CD14-positive monocyte (primary cell): ENCODE data around the gene SEZ6L. TPM values are rescaled to one million over a fixed set of nuclear protein-coding genes. Genes with fewer than 3 reads are reported as not detected.
A peak's percentile ranks its signal among the peaks of the same experiment; 100 is the strongest.

ENCODE experiments used
- DNase-seq, 3 donors: peaks; one replicate each; pipeline ENCODE4 v3.0.0-alpha.2; 2011 to 2022
- H2AFZ ChIP-seq: 2 replicates; pipeline ENCODE4 v1.6.0; 2012; ENCODE audit warnings: mild to moderate bottlenecking, low read depth, low read length, inconsistent platforms; ENCODE audit not compliant: insufficient read depth, poor library complexity, severe bottlenecking
- H3K27ac ChIP-seq, 2 donors: 1 replicate in 1 of 2; 2 replicates in 1 of 2; pipeline ENCODE4 v1.5.1; 2012 to 2013; ENCODE audit warnings: low read length in 2 of 2, control low read depth in 1 of 2, inconsistent platforms in 1 of 2, low read depth in 1 of 2, mild to moderate bottlenecking in 1 of 2
- H3K27me3 ChIP-seq, 2 donors: one replicate each; pipeline versions ENCODE4 v1.6.0 to v1.6.1; 2011 to 2013; ENCODE audit warnings: low read length in 2 of 2; ENCODE audit not compliant: control insufficient read depth in 2 of 2, insufficient read depth in 2 of 2
- H3K36me3 ChIP-seq, 2 donors: replicated peaks in 1 of 2; 1 replicate in 1 of 2; 2 replicates in 1 of 2; pipeline versions ENCODE4 v1.5.1 to v1.6.1; 2012 to 2013; ENCODE audit warnings: low read length in 2 of 2, control low read depth in 1 of 2, inconsistent platforms in 1 of 2, mild to moderate bottlenecking in 1 of 2; ENCODE audit not compliant: insufficient read depth in 2 of 2, control insufficient read depth in 1 of 2
- H3K4me1 ChIP-seq, 2 donors: 1 replicate in 1 of 2; 2 replicates in 1 of 2; pipeline versions ENCODE4 v1.5.1 to v1.6.1; 2012 to 2013; ENCODE audit warnings: low read length in 2 of 2, control low read depth in 1 of 2, inconsistent platforms in 1 of 2, mild to moderate bottlenecking in 1 of 2, moderate library complexity in 1 of 2; ENCODE audit not compliant: insufficient read depth in 2 of 2, control insufficient read depth in 1 of 2
- H3K4me2 ChIP-seq: replicated peaks from 2 replicates; pipeline ENCODE3; 2012; ENCODE audit warnings: low read length, moderate library complexity, mild to moderate bottlenecking; ENCODE audit not compliant: poor library complexity, severe bottlenecking; ENCODE audit errors: extremely low read depth
- H3K4me3 ChIP-seq, 3 experiments: fragments of 200-600 bp in 1 of 3; sonication (generic) in 1 of 3; replicated peaks in 1 of 3; 1 replicate in 2 of 3; 2 replicates in 1 of 3; pipeline ENCODE4 v1.5.1; 2011 to 2013; ENCODE audit warnings: low read length in 3 of 3, mild to moderate bottlenecking in 3 of 3, control low read depth in 2 of 3, low read depth in 2 of 3, inconsistent platforms in 1 of 3, moderate library complexity in 1 of 3
- H3K79me2 ChIP-seq: 2 replicates; pipeline ENCODE4 v1.6.0; 2012; ENCODE audit warnings: mild to moderate bottlenecking, control low read depth, inconsistent platforms, low read length, moderate library complexity; ENCODE audit not compliant: insufficient read depth
- H3K9ac ChIP-seq: 2 replicates; pipeline ENCODE4 v1.6.0; 2017; ENCODE audit warnings: low read length, mild to moderate bottlenecking; ENCODE audit not compliant: insufficient read depth, poor library complexity, severe bottlenecking
- H3K9me3 ChIP-seq, 2 donors: replicated peaks in 1 of 2; 1 replicate in 1 of 2; 2 replicates in 1 of 2; pipeline versions ENCODE4 v1.5.1 to v1.6.1; 2012 to 2013; ENCODE audit warnings: low read length in 2 of 2, control low read depth in 1 of 2; ENCODE audit not compliant: control insufficient read depth in 1 of 2, insufficient read depth in 1 of 2
- H4K20me1 ChIP-seq: 2 replicates; pipeline ENCODE4 v1.6.0; 2012; ENCODE audit warnings: mild to moderate bottlenecking, low read length, control low read depth, moderate library complexity; ENCODE audit not compliant: insufficient read depth
- H3K27ac Mint-ChIP-seq, 7 donors: one replicate each; pipeline ENCODE4 v1.8.0; 2020; ENCODE audit warnings: mild to moderate bottlenecking in 7 of 7, mixed read lengths in 7 of 7, moderate library complexity in 6 of 7, inconsistent platforms in 2 of 7
- H3K27me3 Mint-ChIP-seq, 3 donors: one replicate each; pipeline ENCODE4 v1.8.0; 2021 to 2022; ENCODE audit warnings: low read depth in 3 of 3, mild to moderate bottlenecking in 3 of 3, mixed read lengths in 3 of 3, moderate library complexity in 3 of 3, inconsistent platforms in 1 of 3
- H3K36me3 Mint-ChIP-seq, 2 donors: one replicate each; pipeline ENCODE4 v1.8.0; 2020; ENCODE audit warnings: mixed read lengths in 2 of 2, inconsistent platforms in 1 of 2, mild to moderate bottlenecking in 1 of 2
- H3K4me1 Mint-ChIP-seq: one replicate; pipeline ENCODE4 v1.8.0; 2020; ENCODE audit warnings: mild to moderate bottlenecking, mixed read lengths
- H3K4me3 Mint-ChIP-seq, 2 donors: one replicate each; pipeline ENCODE4 v1.8.0; 2020; ENCODE audit warnings: mild to moderate bottlenecking in 2 of 2, mixed read lengths in 2 of 2, moderate library complexity in 1 of 2
- H3K9me3 Mint-ChIP-seq, 7 donors: one replicate each; pipeline ENCODE4 v1.8.0; 2020 to 2022; ENCODE audit warnings: mixed read lengths in 7 of 7, mild to moderate bottlenecking in 6 of 7, moderate library complexity in 6 of 7, inconsistent platforms in 2 of 7
- WGBS: methylation state at CpG from one replicate; pipeline ENCODE4 v1.1.5; 2013; ENCODE audit warnings: missing lambda C conversion rate; ENCODE audit not compliant: insufficient coverage; 5-methylcytosine and 5-hydroxymethylcytosine counted together
- intact Hi-C, 2 donors: fragments of 100-400 bp; cut with micrococcal nuclease; formaldehyde crosslinking; loops; one replicate each; pipeline versions ENCODE4 v1.15.0 to v1.15.1; 2023
- polyA plus RNA-seq, 3 donors: library from polyadenylated mRNA; depleted of rRNA in 1 of 3; unstranded in 2 of 3; stranded (reverse) in 1 of 3; fragments of 300-500 nt in 2 of 3; fragments of >200 nt in 1 of 3; fragmentation: Illumina TruSeq in 2 of 3; gene quantifications; 1 replicate in 2 of 3; 2 replicates in 1 of 3; pipeline ENCODE4 v1.2.3, GENCODE V29; 2012 to 2021
- TF ChIP-seq, protein P1 (sequence below): fragments of 200-600 bp; IDR thresholded peaks from one replicate; pipeline ENCODE4 v1.8.0; 2022; ENCODE audit warnings: antibody characterized with exemption, mild to moderate bottlenecking

SEZ6L gene
- polyA plus RNA-seq, 3 donors = 0.43 to 2.8 (median 0.71) TPM

DNA sequence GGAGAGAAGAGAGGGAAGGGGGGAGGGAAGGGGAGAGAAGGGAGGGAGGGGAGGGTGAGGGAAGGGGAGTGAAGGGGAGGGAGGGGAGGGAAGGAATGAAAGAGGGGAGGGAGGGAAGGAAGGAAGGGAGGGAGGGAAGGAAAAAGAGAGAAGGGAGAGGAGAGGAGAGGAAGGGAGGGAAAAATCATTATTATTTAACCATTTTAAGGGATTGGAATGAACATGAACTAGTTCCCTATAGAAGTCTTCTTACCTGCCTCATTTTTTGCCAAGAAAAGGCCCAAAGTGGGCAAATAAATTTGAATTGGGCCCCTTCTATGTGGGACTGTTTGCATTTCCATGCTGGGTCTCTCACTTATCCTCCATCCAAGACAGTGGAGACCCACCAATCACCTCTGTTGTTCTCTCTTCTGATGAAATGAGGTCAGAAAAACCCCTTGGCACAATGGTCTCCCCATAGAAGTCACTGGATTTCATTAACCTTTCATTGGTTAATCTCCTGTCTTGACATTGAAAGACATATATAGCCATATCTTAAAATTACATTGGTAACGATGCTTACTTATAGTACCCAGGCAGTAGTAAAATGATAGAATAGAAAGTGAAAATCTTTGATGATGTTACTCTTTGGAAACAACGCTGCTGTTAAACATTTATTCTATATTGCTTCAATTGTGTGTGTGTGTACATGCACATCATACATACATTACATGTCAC lies 179.7 kb downstream of the SEZ6L start:
- H3K4me3 ChIP-seq = no peak overlapping the region
- no peaks in the 10 kb centered on the region for H3K36me3 Mint-ChIP-seq
- peaks cover 2 to 9% (median 8%) of the 10 kb centered on the region in 7 donors for H3K9me3 Mint-ChIP-seq
- H3K4me3 Mint-ChIP-seq = no peak overlapping the region
- no peaks in the 10 kb centered on the region for H4K20me1 ChIP-seq
- no peak overlapping the region for H3K4me2 ChIP-seq
- TF ChIP-seq, protein P1, sequence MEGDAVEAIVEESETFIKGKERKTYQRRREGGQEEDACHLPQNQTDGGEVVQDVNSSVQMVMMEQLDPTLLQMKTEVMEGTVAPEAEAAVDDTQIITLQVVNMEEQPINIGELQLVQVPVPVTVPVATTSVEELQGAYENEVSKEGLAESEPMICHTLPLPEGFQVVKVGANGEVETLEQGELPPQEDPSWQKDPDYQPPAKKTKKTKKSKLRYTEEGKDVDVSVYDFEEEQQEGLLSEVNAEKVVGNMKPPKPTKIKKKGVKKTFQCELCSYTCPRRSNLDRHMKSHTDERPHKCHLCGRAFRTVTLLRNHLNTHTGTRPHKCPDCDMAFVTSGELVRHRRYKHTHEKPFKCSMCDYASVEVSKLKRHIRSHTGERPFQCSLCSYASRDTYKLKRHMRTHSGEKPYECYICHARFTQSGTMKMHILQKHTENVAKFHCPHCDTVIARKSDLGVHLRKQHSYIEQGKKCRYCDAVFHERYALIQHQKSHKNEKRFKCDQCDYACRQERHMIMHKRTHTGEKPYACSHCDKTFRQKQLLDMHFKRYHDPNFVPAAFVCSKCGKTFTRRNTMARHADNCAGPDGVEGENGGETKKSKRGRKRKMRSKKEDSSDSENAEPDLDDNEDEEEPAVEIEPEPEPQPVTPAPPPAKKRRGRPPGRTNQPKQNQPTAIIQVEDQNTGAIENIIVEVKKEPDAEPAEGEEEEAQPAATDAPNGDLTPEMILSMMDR = no peak
- H3K27me3 ChIP-seq = peaks cover 0 to 1% of the 10 kb centered on the region in 2 donors
- DNase-seq = no peak
- intact Hi-C loops = no loop called here
- H3K9me3 ChIP-seq = peaks cover 0 to 5% of the 10 kb centered on the region in 2 donors
- H2AFZ ChIP-seq = no peak overlapping the region
- H3K79me2 ChIP-seq = no peaks in the 10 kb centered on the region
- no peak overlapping the region for H3K27ac Mint-ChIP-seq
- no peaks in the 10 kb centered on the region for H3K4me1 ChIP-seq
- no peaks in the 10 kb centered on the region for H3K4me1 Mint-ChIP-seq
- no peak overlapping the region for H3K27ac ChIP-seq
- peaks cover 0 to 3% (median 0%) of the 10 kb centered on the region in 3 donors for H3K27me3 Mint-ChIP-seq
- no CpG with 5 or more reads among the region's 2 CpGs for WGBS
- H3K9ac ChIP-seq = no peak overlapping the region
- no peaks in the 10 kb centered on the region for H3K36me3 ChIP-seq

DNA sequence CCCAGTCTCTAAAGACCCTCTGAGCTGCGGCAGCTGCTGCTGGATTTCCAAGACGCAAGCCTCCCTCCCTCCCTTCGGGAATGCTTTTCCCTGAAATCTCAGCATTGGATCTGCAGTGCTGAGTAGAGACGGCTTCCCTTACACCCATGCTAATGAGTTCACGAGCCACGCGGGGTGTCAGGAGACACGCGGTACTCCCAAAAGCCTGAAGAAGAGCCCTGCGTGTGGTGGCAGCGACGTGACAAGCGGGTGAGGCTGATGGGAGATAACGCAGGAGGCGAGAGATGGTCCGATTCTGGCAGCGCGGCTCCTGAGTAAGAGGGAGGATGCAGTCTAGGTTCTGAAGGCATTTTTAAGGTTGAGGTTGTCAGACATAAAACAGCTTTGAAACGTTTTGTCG lies 185.4 kb downstream of the SEZ6L start:
- Histone ChIP-seq H3K27ac (no peak overlapping the region), H4K20me1 (no peaks in the 10 kb centered on the region), H3K4me2 (no peak overlapping the region), H3K27me3 (no peaks in the 10 kb centered on the region), H3K9ac (no peak overlapping the region), H3K4me1 (no peaks in the 10 kb centered on the region), H3K79me2 (no peaks in the 10 kb centered on the region), H2AFZ (no peak overlapping the region), H3K4me3 (no peak overlapping the region), H3K36me3 (no peaks in the 10 kb centered on the region), H3K9me3 (no peaks in the 10 kb centered on the region)
- intact Hi-C loops = no loop called here
- peak overlapping the region in 1 of 7 donors; percentile 57 for H3K27ac Mint-ChIP-seq
- no peaks in the 10 kb centered on the region for H3K4me1 Mint-ChIP-seq
- 89% methylated on average over 16 of the region's 20 CpGs for WGBS
- H3K27me3 Mint-ChIP-seq = peaks cover 0 to 9% (median 7%) of the 10 kb centered on the region in 3 donors
- no peak overlapping the region for H3K4me3 Mint-ChIP-seq
- TF ChIP-seq, protein P1 = no peak
- DNase-seq = no peak
- peaks cover 0 to 2% (median 0%) of the 10 kb centered on the region in 7 donors for H3K9me3 Mint-ChIP-seq
- no peaks in the 10 kb centered on the region for H3K36me3 Mint-ChIP-seq
